Thoracic aorta (tissue), 2 donors: Measurements from ENCODE around the gene ZNF566. TPM values are rescaled to one million over a fixed set of nuclear protein-coding genes. Genes with fewer than 3 reads are reported as not detected.

Experiments
- ATAC-seq: fragments of 150-250 bp; one replicate; pipeline ENCODE4 v1.8.0; 2017; ENCODE audit warnings: low read depth; ENCODE audit not compliant: insufficient number of reproducible peaks, low FRiP score
- DNase-seq: peaks from one replicate; pipeline ENCODE4 v3.0.0-alpha.2; 2020; ENCODE audit warnings: low spot score
- H3K27ac ChIP-seq, 2 donors: fragments of 200-600 bp; sonication (generic); 1 replicate in 1 of 2; 2 replicates in 1 of 2; pipeline ENCODE4 v1.5.1; 2016; ENCODE audit warnings: mild to moderate bottlenecking in 2 of 2, moderate library complexity in 2 of 2
- H3K27me3 ChIP-seq: fragments of 200-600 bp; sonication (generic); replicated peaks from 2 replicates; pipeline ENCODE4 v1.6.0; 2016; ENCODE audit warnings: mild to moderate bottlenecking; ENCODE audit not compliant: insufficient read depth
- H3K36me3 ChIP-seq: fragments of 200-600 bp; sonication (generic); one replicate; pipeline ENCODE4 v1.5.1; 2016
- H3K4me1 ChIP-seq, 2 donors: fragments of 200-600 bp; sonication (generic); 1 replicate in 1 of 2; 2 replicates in 1 of 2; pipeline versions ENCODE4 v1.5.1 to v1.6.0; 2016; ENCODE audit warnings: low read depth in 2 of 2, mild to moderate bottlenecking in 1 of 2; ENCODE audit not compliant: control insufficient read depth in 1 of 2
- H3K4me3 ChIP-seq: fragments of 200-600 bp; sonication (generic); 2 replicates; pipeline ENCODE4 v1.5.1; 2016; ENCODE audit warnings: mild to moderate bottlenecking
- H3K9me3 ChIP-seq: fragments of 200-600 bp; sonication (generic); 2 replicates; pipeline ENCODE4 v1.5.1; 2016
- total RNA-seq, 2 donors: library from RNA; depleted of rRNA; stranded (reverse); fragments of >200 nt; gene quantifications; one replicate each; pipeline versions ENCODE4 v1.1.0 to v1.2.3, GENCODE V29; 2016
- TF ChIP-seq, protein P1 (sequence below): fragments of 200-600 bp; sonication (generic); IDR thresholded peaks from one replicate; pipeline ENCODE4 v1.5.1; 2019; ENCODE audit warnings: antibody characterized with exemption

The ZNF566 gene
- total RNA-seq, 2 donors from 2014 or later = 14.8 to 25.3 TPM

DNA sequence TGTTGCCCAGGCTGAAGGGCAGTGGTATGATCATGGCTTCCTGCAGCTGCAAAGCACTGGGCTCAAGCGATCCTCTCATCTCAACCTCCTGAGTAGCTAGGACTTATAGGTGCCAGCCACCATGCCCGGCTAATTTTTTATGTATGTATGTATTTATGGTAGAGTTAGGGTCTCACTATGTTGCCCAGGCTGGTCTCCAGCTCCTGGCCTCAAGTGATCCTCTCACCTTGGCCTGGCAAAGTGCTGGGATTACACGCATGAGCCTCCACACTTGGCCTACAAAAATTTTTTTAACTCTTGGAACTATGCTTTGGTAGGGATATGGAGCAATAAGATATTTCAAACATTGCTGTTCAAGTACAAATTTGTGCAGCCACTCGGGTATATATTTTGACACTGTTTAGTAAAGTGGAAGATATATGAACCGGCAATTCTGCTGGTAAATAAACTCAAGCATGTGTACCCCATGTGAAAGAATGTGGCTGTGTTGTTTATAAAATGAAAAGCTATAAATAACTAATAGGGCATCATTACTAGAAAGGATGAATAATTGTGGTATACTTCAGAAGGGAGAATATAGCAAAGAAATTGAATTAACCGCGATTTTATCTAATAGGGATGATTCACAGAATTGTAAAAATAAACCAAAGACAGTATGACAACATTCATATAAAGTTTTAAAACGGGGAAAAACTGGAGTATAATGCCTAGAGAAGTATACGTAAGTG is 1.1 kb downstream of the ZNF566 start:
- ATAC-seq = no peak
- no peak overlapping the region for H3K27ac ChIP-seq

GRCh38 chr19:36483653-36484052 is 5.7 kb downstream of the ZNF566 start:
- Histone ChIP-seq H3K27me3 (no peaks in the 10 kb centered on the region), H3K36me3 (no peaks in the 10 kb centered on the region), H3K27ac (no peak overlapping the region), H3K4me1 (peaks cover 6 to 9% of the 10 kb centered on the region in 2 donors), H3K9me3 (peaks cover 7% of the 10 kb centered on the region), H3K4me3 (no peak overlapping the region)
- no peak for ATAC-seq
- no peak for DNase-seq
- TF ChIP-seq, protein P1, sequence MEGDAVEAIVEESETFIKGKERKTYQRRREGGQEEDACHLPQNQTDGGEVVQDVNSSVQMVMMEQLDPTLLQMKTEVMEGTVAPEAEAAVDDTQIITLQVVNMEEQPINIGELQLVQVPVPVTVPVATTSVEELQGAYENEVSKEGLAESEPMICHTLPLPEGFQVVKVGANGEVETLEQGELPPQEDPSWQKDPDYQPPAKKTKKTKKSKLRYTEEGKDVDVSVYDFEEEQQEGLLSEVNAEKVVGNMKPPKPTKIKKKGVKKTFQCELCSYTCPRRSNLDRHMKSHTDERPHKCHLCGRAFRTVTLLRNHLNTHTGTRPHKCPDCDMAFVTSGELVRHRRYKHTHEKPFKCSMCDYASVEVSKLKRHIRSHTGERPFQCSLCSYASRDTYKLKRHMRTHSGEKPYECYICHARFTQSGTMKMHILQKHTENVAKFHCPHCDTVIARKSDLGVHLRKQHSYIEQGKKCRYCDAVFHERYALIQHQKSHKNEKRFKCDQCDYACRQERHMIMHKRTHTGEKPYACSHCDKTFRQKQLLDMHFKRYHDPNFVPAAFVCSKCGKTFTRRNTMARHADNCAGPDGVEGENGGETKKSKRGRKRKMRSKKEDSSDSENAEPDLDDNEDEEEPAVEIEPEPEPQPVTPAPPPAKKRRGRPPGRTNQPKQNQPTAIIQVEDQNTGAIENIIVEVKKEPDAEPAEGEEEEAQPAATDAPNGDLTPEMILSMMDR = no peak

More for the DNA sequence above, 1.1 kb downstream of the ZNF566 start:
- H3K36me3 ChIP-seq = no peaks in the 10 kb centered on the region
- DNase-seq = no peak
- H3K4me1 ChIP-seq = peaks cover 6 to 12% of the 10 kb centered on the region in 2 donors
- no peaks in the 10 kb centered on the region for H3K27me3 ChIP-seq
- TF ChIP-seq, protein P1 = no peak
- H3K4me3 ChIP-seq = peak overlapping the region; percentile 93
- H3K9me3 ChIP-seq = no peaks in the 10 kb centered on the region

- Histone ChIP-seq H3K4me3 (no peak overlapping the region), H3K27me3 (no peaks in the 10 kb centered on the region), H3K27ac (no peak overlapping the region), H3K36me3 (no peaks in the 10 kb centered on the region), H3K4me1 (peaks cover under 1% of the 10 kb centered on the region in 2 donors), H3K9me3 (peaks cover 11% of the 10 kb centered on the region)
- DNase-seq (no peak), ATAC-seq (no peak)
- TF ChIP-seq, protein P1 = no peak
Measured at GRCh38 chr19:36482876-36483275, 6.5 kb downstream of the ZNF566 start.

- no peaks in the 10 kb centered on the region for H3K27me3 ChIP-seq
- ATAC-seq (no peak), DNase-seq (no peak)
- H3K4me3 ChIP-seq = no peak overlapping the region
- H3K4me1 ChIP-seq = no peaks in the 10 kb centered on the region
- H3K36me3 ChIP-seq = peaks cover 22% of the 10 kb centered on the region
- peaks cover 30% of the 10 kb centered on the region for H3K9me3 ChIP-seq
- H3K27ac ChIP-seq = no peak overlapping the region
- TF ChIP-seq, protein P1 = no peak
Measured at GRCh38 chr19:36460046-36460445, 29.3 kb downstream of the ZNF566 start.

GRCh38 chr19:36456831-36457230 is 32.5 kb downstream of the ZNF566 start:
- H3K9me3 ChIP-seq = peaks cover 55% of the 10 kb centered on the region
- no peak overlapping the region for H3K27ac ChIP-seq
- H3K36me3 ChIP-seq = peaks cover 40% of the 10 kb centered on the region
- TF ChIP-seq, protein P1 = no peak
- no peaks in the 10 kb centered on the region for H3K27me3 ChIP-seq
- no peaks in the 10 kb centered on the region for H3K4me1 ChIP-seq
- no peak overlapping the region for H3K4me3 ChIP-seq
- ATAC-seq (no peak), DNase-seq (no peak)
